Calu3 (cell line): ENCODE data around the gene SMIM11. TPM values are rescaled to one million over a fixed set of nuclear protein-coding genes. Genes with fewer than 3 reads are reported as not detected.
"Not testable (repeated sequence)": the region's sequence is repeated elsewhere in the genome, so short reads cannot be mapped to it uniquely, and the experiment has no call there.

Experiments used
- Bru-seq: library from RNA; stranded (reverse); fragments of 400-500 nt; gene quantifications from one replicate; lab custom pipeline; 2021; lab: Mats Ljungman, UMichigan
- BruChase-seq, 2 experiments: library from RNA; stranded (reverse); fragments of 400-500 nt; gene quantifications; one replicate each; lab custom pipeline; 2021; lab: Mats Ljungman, UMichigan
- BruUV-seq: library from RNA; stranded (reverse); fragments of 400-500 nt; replicated peaks from 2 replicates; lab custom pipeline; 2021; lab: Mats Ljungman, UMichigan
- CTCF ChIA-PET: fragments of 300-600 bp; sonication (Branson Sonifier 250); formaldehyde crosslinking; loops from one replicate; lab custom pipeline; 2022; ENCODE audit warnings: antibody characterized with exemption; lab: Charles Lee
- DNase-seq: peaks from one replicate; pipeline ENCODE4 v3.0.0; 2022
- H3K27ac Mint-ChIP-seq: one replicate; pipeline ENCODE4 v1.8.0; 2022; ENCODE audit warnings: mixed read lengths; ENCODE audit not compliant: unreplicated experiment
- H3K27me3 Mint-ChIP-seq: one replicate; pipeline ENCODE4 v1.8.0; 2022; ENCODE audit warnings: mixed read lengths; ENCODE audit not compliant: unreplicated experiment
- H3K36me3 Mint-ChIP-seq: one replicate; pipeline ENCODE4 v1.8.0; 2022; ENCODE audit warnings: mild to moderate bottlenecking, moderate library complexity, mixed read lengths; ENCODE audit not compliant: insufficient read depth, unreplicated experiment
- H3K4me1 Mint-ChIP-seq: one replicate; pipeline ENCODE4 v1.8.0; 2022; ENCODE audit warnings: mild to moderate bottlenecking, low read depth, mixed read lengths; ENCODE audit not compliant: unreplicated experiment
- H3K4me3 Mint-ChIP-seq: one replicate; pipeline ENCODE4 v1.8.0; 2022; ENCODE audit warnings: mild to moderate bottlenecking, low read depth, moderate library complexity, mixed read lengths; ENCODE audit not compliant: unreplicated experiment
- H3K9me3 Mint-ChIP-seq: one replicate; pipeline ENCODE4 v1.8.0; 2022; ENCODE audit warnings: low read depth, mixed read lengths; ENCODE audit not compliant: unreplicated experiment
- intact Hi-C: fragments of 100-400 bp; cut with micrococcal nuclease; formaldehyde crosslinking; loops from one replicate; pipeline ENCODE4 v1.10.0; 2022; ENCODE audit not compliant: unreplicated experiment
- long read RNA-seq: library from polyadenylated mRNA; stranded (forward); transcript quantifications from one replicate; pipeline ENCODE4 v2.0.0, GENCODE V29; 2022
- total RNA-seq: library from RNA; stranded (reverse); gene quantifications from 2 replicates; pipeline ENCODE4 v1.2.3, GENCODE V29; 2022
- TF ChIP-seq, protein P1 (sequence below): fragments of 200-600 bp; IDR thresholded peaks from one replicate; pipeline ENCODE4 v1.8.0; 2022; ENCODE audit warnings: antibody characterized with exemption; ENCODE audit not compliant: unreplicated experiment

SMIM11 gene, protein sequence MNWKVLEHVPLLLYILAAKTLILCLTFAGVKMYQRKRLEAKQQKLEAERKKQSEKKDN
- 1.5 and 12.9 TPM in 2 replicates for total RNA-seq
- percentile 8 among the genes with signal in this experiment for Bru-seq, nascent RNA
- BruChase-seq, experiment 1, labeled RNA remaining after a 6-hour chase, result not detected
- BruChase-seq, experiment 2, labeled RNA remaining after a 2-hour chase, result not detected
- long read RNA-seq, transcript SMIM11A-201 (4 exons, 850 nt), result major isoform, 10 of 12 reads
- long read RNA-seq, partial matches to known transcripts, result 1 of 12 reads
- long read RNA-seq, other reads (novel, unspliced or antisense), result 0 of 12 reads

- H3K4me3 Mint-ChIP-seq, H3K9me3 Mint-ChIP-seq, intact Hi-C loops, H3K4me1 Mint-ChIP-seq, CTCF ChIA-PET, H3K36me3 Mint-ChIP-seq, BruUV-seq, H3K27ac Mint-ChIP-seq, DNase-seq: not testable (repeated sequence)
- H3K27me3 Mint-ChIP-seq, result peaks cover 10% of the 10 kb centered on the region
These were observed at the start of gene SMIM11 for GRCh38 chr21:34374940-34375618. Gene SMIM11 (plus strand): TSS chr21:34375507. CDS start chr21:34379505, 3,998 bp downstream.

- no peaks in the 10 kb centered on the region for H3K36me3 Mint-ChIP-seq
- TF ChIP-seq, protein P1, sequence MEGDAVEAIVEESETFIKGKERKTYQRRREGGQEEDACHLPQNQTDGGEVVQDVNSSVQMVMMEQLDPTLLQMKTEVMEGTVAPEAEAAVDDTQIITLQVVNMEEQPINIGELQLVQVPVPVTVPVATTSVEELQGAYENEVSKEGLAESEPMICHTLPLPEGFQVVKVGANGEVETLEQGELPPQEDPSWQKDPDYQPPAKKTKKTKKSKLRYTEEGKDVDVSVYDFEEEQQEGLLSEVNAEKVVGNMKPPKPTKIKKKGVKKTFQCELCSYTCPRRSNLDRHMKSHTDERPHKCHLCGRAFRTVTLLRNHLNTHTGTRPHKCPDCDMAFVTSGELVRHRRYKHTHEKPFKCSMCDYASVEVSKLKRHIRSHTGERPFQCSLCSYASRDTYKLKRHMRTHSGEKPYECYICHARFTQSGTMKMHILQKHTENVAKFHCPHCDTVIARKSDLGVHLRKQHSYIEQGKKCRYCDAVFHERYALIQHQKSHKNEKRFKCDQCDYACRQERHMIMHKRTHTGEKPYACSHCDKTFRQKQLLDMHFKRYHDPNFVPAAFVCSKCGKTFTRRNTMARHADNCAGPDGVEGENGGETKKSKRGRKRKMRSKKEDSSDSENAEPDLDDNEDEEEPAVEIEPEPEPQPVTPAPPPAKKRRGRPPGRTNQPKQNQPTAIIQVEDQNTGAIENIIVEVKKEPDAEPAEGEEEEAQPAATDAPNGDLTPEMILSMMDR, result no peak
- no TSS peak for BruUV-seq
- DNase-seq, result no peak
- H3K4me3 Mint-ChIP-seq, result no peak overlapping the region
- CTCF ChIA-PET, result no interaction called here
- no peak overlapping the region for H3K27ac Mint-ChIP-seq
- peaks cover 27% of the 10 kb centered on the region for H3K27me3 Mint-ChIP-seq
- H3K4me1 Mint-ChIP-seq, result no peaks in the 10 kb centered on the region
- intact Hi-C loops, result no loop called here
- no peaks in the 10 kb centered on the region for H3K9me3 Mint-ChIP-seq
These were observed 45.3 kb upstream of the SMIM11 start for GRCh38 chr21:34330055-34330454.

GRCh38 chr21:34331726-34332125 is 43.6 kb upstream of the SMIM11 start:
- no peaks in the 10 kb centered on the region for H3K4me1 Mint-ChIP-seq
- peaks cover 18% of the 10 kb centered on the region for H3K27me3 Mint-ChIP-seq
- no peaks in the 10 kb centered on the region for H3K9me3 Mint-ChIP-seq
- DNase-seq, result no peak
- H3K27ac Mint-ChIP-seq, result no peak overlapping the region
- TF ChIP-seq, protein P1, result no peak
- BruUV-seq, result no TSS peak
- CTCF ChIA-PET, result no interaction called here
- intact Hi-C loops, result no loop called here
- no peaks in the 10 kb centered on the region for H3K36me3 Mint-ChIP-seq
- no peak overlapping the region for H3K4me3 Mint-ChIP-seq

- no TSS peak for BruUV-seq
- DNase-seq, result no peak
- TF ChIP-seq, protein P1, result no peak
- H3K36me3 Mint-ChIP-seq, result no peaks in the 10 kb centered on the region
- no peak overlapping the region for H3K27ac Mint-ChIP-seq
- peaks cover 12% of the 10 kb centered on the region for H3K27me3 Mint-ChIP-seq
- H3K9me3 Mint-ChIP-seq, result no peaks in the 10 kb centered on the region
- CTCF ChIA-PET, result no interaction called here
- intact Hi-C loops, result no loop called here
- no peak overlapping the region for H3K4me3 Mint-ChIP-seq
- H3K4me1 Mint-ChIP-seq, result no peaks in the 10 kb centered on the region
These were observed 43.0 kb upstream of the SMIM11 start for GRCh38 chr21:34332347-34332746.
